NT2/D1 (cell line): ENCODE data around the gene MYOZ1.
"Not testable (repeated sequence)": the region's sequence is repeated elsewhere in the genome, so short reads cannot be mapped to it uniquely, and the experiment has no call there.

Experiments used
- DNase-seq: peaks from one replicate; pipeline ENCODE4 v3.0.0-alpha.2; 2011; ENCODE audit warnings: low read depth, low spot score
- H3K27me3 ChIP-seq: 2 replicates; pipeline ENCODE4 v1.6.0; 2011; ENCODE audit warnings: mild to moderate bottlenecking; ENCODE audit not compliant: insufficient read length, insufficient read depth
- H3K36me3 ChIP-seq: 2 replicates; pipeline ENCODE4 v1.6.1; 2011; ENCODE audit warnings: mild to moderate bottlenecking, low read length, mixed read lengths; ENCODE audit not compliant: insufficient read depth, insufficient read length
- H3K4me1 ChIP-seq: 2 replicates; pipeline ENCODE4 v1.5.1; 2011; ENCODE audit not compliant: insufficient read depth, insufficient read length
- H3K4me3 ChIP-seq: 2 replicates; pipeline ENCODE4 v1.5.1; 2011; ENCODE audit warnings: low read depth; ENCODE audit not compliant: insufficient read length
- H3K9ac ChIP-seq: 2 replicates; pipeline ENCODE4 v1.6.0; 2011; ENCODE audit warnings: low read depth; ENCODE audit not compliant: insufficient read length
- H3K9me3 ChIP-seq: 2 replicates; pipeline ENCODE4 v1.5.1; 2011; ENCODE audit warnings: mild to moderate bottlenecking, low read length; ENCODE audit not compliant: insufficient read depth
- SUZ12 ChIP-seq: IDR thresholded peaks from 2 replicates; pipeline ENCODE4 v1.6.1; 2011; ENCODE audit not compliant: insufficient read length, insufficient read depth; ENCODE audit errors: extremely low read depth
- YY1 ChIP-seq: IDR thresholded peaks from 2 replicates; pipeline ENCODE4 v1.6.1; 2011; ENCODE audit not compliant: insufficient read length, insufficient read depth
- ZNF274 ChIP-seq: IDR thresholded peaks from 2 replicates; pipeline ENCODE4 v1.6.1; 2011; ENCODE audit warnings: mild to moderate bottlenecking, low read depth, low read length

MYOZ1 gene

GRCh38 chr10:73627300-73627699 is 14.0 kb downstream of the MYOZ1 start:
- H3K4me3 ChIP-seq = no peak overlapping the region
- H3K27me3 ChIP-seq = no peaks in the 10 kb centered on the region
- no peak for DNase-seq
- no peak overlapping the region for H3K9ac ChIP-seq
- no peaks in the 10 kb centered on the region for H3K4me1 ChIP-seq
- H3K36me3 ChIP-seq = peaks cover 2% of the 10 kb centered on the region
- TF ChIP-seq YY1 (no peak), SUZ12 (no peak), ZNF274 (no peak)
- H3K9me3 ChIP-seq = no peaks in the 10 kb centered on the region

GRCh38 chr10:73625884-73626752 is 15.2 kb downstream of the MYOZ1 start:
- peak; percentile 92 for DNase-seq
- H3K4me1 ChIP-seq = no peaks in the 10 kb centered on the region
- peak overlapping the region; percentile 92 for H3K9ac ChIP-seq
- TF ChIP-seq ZNF274 (no peak), YY1 (peak; percentile 79)
- no peaks in the 10 kb centered on the region for H3K9me3 ChIP-seq
- peaks cover 2% of the 10 kb centered on the region for H3K36me3 ChIP-seq
- H3K4me3 ChIP-seq = peak overlapping the region; percentile 94
- H3K27me3 ChIP-seq = no peaks in the 10 kb centered on the region

GRCh38 chr10:73625004-73625883 is 16.0 kb downstream of the MYOZ1 start:
- Histone ChIP-seq H3K4me1 (no peaks in the 10 kb centered on the region), H3K27me3 (no peaks in the 10 kb centered on the region), H3K4me3 (peak overlapping the region; percentile 74), H3K9ac (peak overlapping the region; percentile 82), H3K9me3 (no peaks in the 10 kb centered on the region), H3K36me3 (peaks cover 2% of the 10 kb centered on the region)
- DNase-seq = peak; percentile 39
- TF ChIP-seq ZNF274 = no peak

- Histone ChIP-seq H3K27me3 (no peaks in the 10 kb centered on the region), H3K4me3 (no peak overlapping the region), H3K9me3 (no peaks in the 10 kb centered on the region), H3K9ac (no peak overlapping the region), H3K4me1 (no peaks in the 10 kb centered on the region), H3K36me3 (no peaks in the 10 kb centered on the region)
- TF ChIP-seq ZNF274 = no peak
- no peak for TF ChIP-seq SUZ12
- no peak for TF ChIP-seq YY1
- DNase-seq = no peak
Measured at GRCh38 chr10:73623056-73623455, 18.2 kb downstream of the MYOZ1 start.

- not testable (repeated sequence) for H3K9ac ChIP-seq, H3K4me3 ChIP-seq, H3K9me3 ChIP-seq, H3K36me3 ChIP-seq, DNase-seq, H3K27me3 ChIP-seq, H3K4me1 ChIP-seq
Measured at GRCh38 chr10:73620974-73621373, 20.3 kb downstream of the MYOZ1 start.

GRCh38 chr10:73617143-73617542 is 24.1 kb downstream of the MYOZ1 start:
- not testable (repeated sequence) for DNase-seq, H3K36me3 ChIP-seq

GRCh38 chr10:73614720-73615119 is 26.6 kb downstream of the MYOZ1 start:
- no peak overlapping the region for H3K9ac ChIP-seq
- no peaks in the 10 kb centered on the region for H3K9me3 ChIP-seq
- no peak for DNase-seq
- no peaks in the 10 kb centered on the region for H3K27me3 ChIP-seq
- no peaks in the 10 kb centered on the region for H3K4me1 ChIP-seq
- no peak overlapping the region for H3K4me3 ChIP-seq
- TF ChIP-seq SUZ12 = no peak
- no peak for TF ChIP-seq ZNF274
- no peak for TF ChIP-seq YY1
- no peaks in the 10 kb centered on the region for H3K36me3 ChIP-seq

More at GRCh38 chr10:73617143-73617542, 24.1 kb downstream of the MYOZ1 start:
- H3K9me3 ChIP-seq, H3K9ac ChIP-seq, H3K27me3 ChIP-seq, H3K4me3 ChIP-seq, H3K4me1 ChIP-seq: not testable (repeated sequence)
